Keratinocyte (primary cell): ENCODE results near the gene ZNF500. TPM values are rescaled to one million over a fixed set of nuclear protein-coding genes. Genes with fewer than 3 reads are reported as not detected.

Source experiments
- DNase-seq: peaks from one replicate; pipeline ENCODE4 v3.0.0-alpha.2; 2011; ENCODE audit warnings: low read depth, missing footprints, low spot score
- FAIRE-seq: peaks from 2 replicates; lab custom pipeline; 2011; peaks lifted over from hg19 to GRCh38; lab: Jason Lieb, UNC
- H2AFZ ChIP-seq: 2 replicates; pipeline ENCODE4 v1.6.0; 2012; ENCODE audit warnings: low read length, control low read depth, inconsistent platforms; ENCODE audit not compliant: control insufficient read depth
- H3K27ac ChIP-seq: 2 replicates; pipeline ENCODE4 v1.5.1; 2011; ENCODE audit warnings: low read length; ENCODE audit not compliant: control insufficient read depth, insufficient read depth
- H3K27me3 ChIP-seq: 3 replicates; pipeline ENCODE4 v1.6.0; 2011; ENCODE audit warnings: low read length; ENCODE audit not compliant: control insufficient read depth, insufficient read depth; ENCODE audit errors: extremely low read depth
- H3K36me3 ChIP-seq, 2 experiments: 2 replicates in 1 of 2; 3 replicates in 1 of 2; pipeline ENCODE4 v1.5.1; 2011; ENCODE audit warnings: low read length in 2 of 2, mild to moderate bottlenecking in 1 of 2; ENCODE audit not compliant: control insufficient read depth in 2 of 2, insufficient read depth in 2 of 2; ENCODE audit errors: extremely low read depth in 1 of 2
- H3K4me1 ChIP-seq: 3 replicates; pipeline ENCODE4 v1.5.1; 2011; ENCODE audit warnings: low read length; ENCODE audit not compliant: control insufficient read depth, insufficient read depth; ENCODE audit errors: extremely low read depth
- H3K4me2 ChIP-seq: 3 replicates; pipeline ENCODE4 v1.6.0; 2011; ENCODE audit warnings: low read depth, low read length; ENCODE audit not compliant: control insufficient read depth, insufficient read depth; ENCODE audit errors: extremely low read depth
- H3K4me3 ChIP-seq, 3 experiments: fragments of 200-600 bp in 1 of 3; sonication (generic) in 1 of 3; 2 replicates in 2 of 3; 3 replicates in 1 of 3; pipeline ENCODE4 v1.5.1; 2011 to 2016; ENCODE audit warnings: low read length in 3 of 3, mild to moderate bottlenecking in 3 of 3, control low read depth in 2 of 3, inconsistent platforms in 1 of 3, low read depth in 1 of 3, mixed read lengths in 1 of 3, mixed run types in 1 of 3, moderate library complexity in 1 of 3; ENCODE audit not compliant: control insufficient read depth in 2 of 3, insufficient read depth in 2 of 3; ENCODE audit errors: extremely low read depth in 1 of 3
- H3K79me2 ChIP-seq: 2 replicates; pipeline ENCODE4 v1.6.0; 2012; ENCODE audit warnings: low read length; ENCODE audit not compliant: control insufficient read depth, insufficient read depth
- H3K9ac ChIP-seq: 3 replicates; pipeline ENCODE4 v1.6.0; 2011; ENCODE audit warnings: low read length; ENCODE audit not compliant: control insufficient read depth, insufficient read depth; ENCODE audit errors: extremely low read depth
- H3K9me1 ChIP-seq: 3 replicates; pipeline ENCODE4 v1.6.0; 2011; ENCODE audit warnings: low read length; ENCODE audit not compliant: control insufficient read depth, insufficient read depth; ENCODE audit errors: extremely low read depth
- H3K9me3 ChIP-seq: 2 replicates; pipeline ENCODE4 v1.5.1; 2012; ENCODE audit warnings: low read depth, low read length; ENCODE audit not compliant: control insufficient read depth
- H4K20me1 ChIP-seq: 3 replicates; pipeline ENCODE4 v1.6.0; 2011; ENCODE audit warnings: low read length; ENCODE audit not compliant: control insufficient read depth, insufficient read depth; ENCODE audit errors: extremely low read depth
- EZH2 ChIP-seq: IDR thresholded peaks from one replicate; pipeline ENCODE4 v1.6.1; 2012; ENCODE audit warnings: inconsistent platforms, mild to moderate bottlenecking, low read length, moderate library complexity
- dilution Hi-C: fragments of 300-500 bp; cut with MboI; formaldehyde crosslinking; loops from one replicate; pipeline ENCODE4 v1.7.0; 2020; ENCODE audit warnings: low sequenced_read_pairs; ENCODE audit not compliant: extremely low pct_ligation_motif_present
- polyA plus RNA-seq, 5 experiments: library from polyadenylated mRNA; depleted of rRNA in 3 of 5; stranded (reverse) in 3 of 5; stranded (forward) in 1 of 5; unstranded in 1 of 5; fragments of >200 nt; gene quantifications; 1 replicate in 1 of 5; 2 replicates in 3 of 5; 3 replicates in 1 of 5; pipeline versions ENCODE4 v1.2.1 to v1.2.3, GENCODE V29; 2011 to 2012; ENCODE audit warnings: missing spikeins in 2 of 5, low read depth in 1 of 5, low replicate concordance in 1 of 5
- TF ChIP-seq, protein P1 (sequence below), 3 experiments: IDR thresholded peaks in 1 of 3; conservative IDR thresholded peaks in 1 of 3; optimal IDR thresholded peaks in 1 of 3; 2 replicates in 2 of 3; 3 replicates in 1 of 3; pipeline versions ENCODE3 to v1.5.1; 2011; ENCODE audit warnings: low read length in 3 of 3, mild to moderate bottlenecking in 3 of 3, moderate library complexity in 2 of 3, control low read depth in 1 of 3, inconsistent platforms in 1 of 3; ENCODE audit not compliant: insufficient read depth in 2 of 3; ENCODE audit errors: extremely low read depth in 1 of 3

ZNF500 gene
- polyA plus RNA-seq, 1 donor (not counting 4 experiments of a cell fraction or from before 2014, with no cell fraction given) = 3.3 TPM

DNA sequence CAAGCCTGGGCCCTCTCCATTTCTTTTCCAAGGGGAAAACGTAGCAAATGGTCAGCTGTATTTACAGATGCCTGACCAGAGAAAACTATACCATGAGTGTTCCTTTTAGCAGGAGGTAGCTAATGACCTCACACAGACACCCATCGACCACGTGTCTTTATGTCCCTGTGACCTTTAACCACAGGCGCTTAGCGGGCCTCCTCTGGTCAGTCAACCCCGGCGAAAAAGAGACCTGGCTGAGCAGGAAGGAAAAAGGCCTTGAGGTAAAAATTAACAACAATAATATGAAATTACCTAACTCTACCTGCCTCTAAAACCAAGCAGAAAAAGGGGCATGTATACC lies 64.5 kb downstream of the ZNF500 start:
- FAIRE-seq (no peak), DNase-seq (no peak)
- H3K36me3 ChIP-seq = peaks cover 19 to 34% of the 10 kb centered on the region in 2 experiments
- H3K4me1 ChIP-seq = peaks cover 3% of the 10 kb centered on the region
- no peaks in the 10 kb centered on the region for H3K79me2 ChIP-seq
- no peak overlapping the region for H2AFZ ChIP-seq
- H3K9me3 ChIP-seq = no peaks in the 10 kb centered on the region
- dilution Hi-C loops = no loop called here
- H3K27ac ChIP-seq = no peak overlapping the region
- no peak overlapping the region for H3K9ac ChIP-seq
- no peaks in the 10 kb centered on the region for H3K9me1 ChIP-seq
- H3K4me3 ChIP-seq = no peak overlapping the region
- no peaks in the 10 kb centered on the region for H4K20me1 ChIP-seq
- TF ChIP-seq, protein P1, sequence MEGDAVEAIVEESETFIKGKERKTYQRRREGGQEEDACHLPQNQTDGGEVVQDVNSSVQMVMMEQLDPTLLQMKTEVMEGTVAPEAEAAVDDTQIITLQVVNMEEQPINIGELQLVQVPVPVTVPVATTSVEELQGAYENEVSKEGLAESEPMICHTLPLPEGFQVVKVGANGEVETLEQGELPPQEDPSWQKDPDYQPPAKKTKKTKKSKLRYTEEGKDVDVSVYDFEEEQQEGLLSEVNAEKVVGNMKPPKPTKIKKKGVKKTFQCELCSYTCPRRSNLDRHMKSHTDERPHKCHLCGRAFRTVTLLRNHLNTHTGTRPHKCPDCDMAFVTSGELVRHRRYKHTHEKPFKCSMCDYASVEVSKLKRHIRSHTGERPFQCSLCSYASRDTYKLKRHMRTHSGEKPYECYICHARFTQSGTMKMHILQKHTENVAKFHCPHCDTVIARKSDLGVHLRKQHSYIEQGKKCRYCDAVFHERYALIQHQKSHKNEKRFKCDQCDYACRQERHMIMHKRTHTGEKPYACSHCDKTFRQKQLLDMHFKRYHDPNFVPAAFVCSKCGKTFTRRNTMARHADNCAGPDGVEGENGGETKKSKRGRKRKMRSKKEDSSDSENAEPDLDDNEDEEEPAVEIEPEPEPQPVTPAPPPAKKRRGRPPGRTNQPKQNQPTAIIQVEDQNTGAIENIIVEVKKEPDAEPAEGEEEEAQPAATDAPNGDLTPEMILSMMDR (optimal IDR thresholded peaks at IDR 0.05 in 1 of 3, IDR thresholded peaks at IDR 0.05 in 1 of 3, conservative IDR thresholded peaks at IDR 0.05 in 1 of 3; ENCODE audit: extremely low read depth in 1 of 3, insufficient read depth in 2 of 3, low read length in 3 of 3) = no peak
- no peak for TF ChIP-seq EZH2
- no peaks in the 10 kb centered on the region for H3K27me3 ChIP-seq
- H3K4me2 ChIP-seq = no peak overlapping the region

DNA sequence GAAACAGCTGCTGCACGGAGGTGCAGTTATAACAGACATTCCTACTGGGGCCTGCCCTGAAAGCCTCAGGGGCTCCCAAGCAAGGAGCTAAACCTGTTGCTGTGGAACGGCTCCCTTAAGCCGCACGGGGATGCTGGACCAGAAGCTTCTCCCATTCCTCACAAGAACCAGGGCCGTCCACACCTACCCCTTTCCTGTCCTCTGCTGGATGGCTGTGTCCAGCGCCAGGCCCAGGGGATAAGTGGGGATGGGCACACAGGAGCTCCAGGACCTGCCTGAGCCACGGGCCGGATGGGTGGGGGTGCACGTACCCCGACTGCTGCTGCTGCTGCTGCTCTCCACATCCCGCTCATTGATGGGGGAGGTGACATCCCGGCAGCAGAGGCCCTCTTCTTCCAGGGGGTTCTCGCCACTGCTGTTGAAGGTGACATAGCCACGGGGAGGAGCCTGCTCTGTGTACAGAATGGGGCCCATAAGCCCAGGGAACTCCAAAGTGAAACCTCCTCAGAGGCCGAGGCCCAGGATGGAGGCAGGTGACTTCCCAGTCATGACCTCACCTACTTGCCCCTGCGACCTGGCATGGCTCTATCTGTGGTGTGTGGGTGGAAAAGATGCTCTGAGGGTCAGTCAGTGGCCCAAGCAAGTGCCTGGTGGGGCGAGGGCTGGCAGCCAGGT lies 65.0 kb downstream of the ZNF500 start:
- H3K4me3 ChIP-seq = no peak overlapping the region
- dilution Hi-C loops = no loop called here
- H3K9me3 ChIP-seq = no peaks in the 10 kb centered on the region
- DNase-seq (no peak), FAIRE-seq (no peak)
- H3K4me2 ChIP-seq = no peak overlapping the region
- H3K4me1 ChIP-seq = peaks cover 3% of the 10 kb centered on the region
- H2AFZ ChIP-seq = no peak overlapping the region
- H3K27ac ChIP-seq = no peak overlapping the region
- no peaks in the 10 kb centered on the region for H3K27me3 ChIP-seq
- H3K9me1 ChIP-seq = no peaks in the 10 kb centered on the region
- no peak for TF ChIP-seq EZH2
- TF ChIP-seq, protein P1 (optimal IDR thresholded peaks at IDR 0.05 in 1 of 3, IDR thresholded peaks at IDR 0.05 in 1 of 3, conservative IDR thresholded peaks at IDR 0.05 in 1 of 3; ENCODE audit: extremely low read depth in 1 of 3, insufficient read depth in 2 of 3, low read length in 3 of 3) = no peak
- no peaks in the 10 kb centered on the region for H4K20me1 ChIP-seq
- H3K36me3 ChIP-seq = peaks cover 20 to 33% of the 10 kb centered on the region in 2 experiments
- no peaks in the 10 kb centered on the region for H3K79me2 ChIP-seq
- no peak overlapping the region for H3K9ac ChIP-seq
